NCI-H2171 (cell line): Measurements from ENCODE around the gene KLHDC3.

Experiments used
- DNase-seq: peaks from one replicate; lab custom pipeline; 2025; lab: John Stamatoyannopoulos, UW

Gene KLHDC3

DNA sequence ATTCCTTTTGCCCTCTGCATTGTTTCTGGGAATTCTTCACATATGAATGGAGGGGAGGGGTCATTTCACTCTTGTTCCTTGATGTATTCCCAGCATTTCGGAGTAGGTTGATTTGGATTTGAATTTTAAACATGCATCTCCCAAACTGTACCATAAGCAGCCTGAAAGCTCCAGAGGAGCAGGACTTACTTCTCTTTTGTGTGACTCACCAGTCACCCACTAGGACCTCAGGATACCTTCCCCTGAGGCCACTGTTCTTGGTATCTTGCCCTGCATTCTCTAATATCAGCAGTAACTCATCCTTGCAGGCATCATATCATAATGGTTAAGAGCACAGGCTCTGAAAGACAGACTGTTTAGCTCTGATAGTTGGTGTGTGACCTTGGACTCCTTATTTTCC lies 44.5 kb downstream of the KLHDC3 start:
- no peak for DNase-seq

DNA sequence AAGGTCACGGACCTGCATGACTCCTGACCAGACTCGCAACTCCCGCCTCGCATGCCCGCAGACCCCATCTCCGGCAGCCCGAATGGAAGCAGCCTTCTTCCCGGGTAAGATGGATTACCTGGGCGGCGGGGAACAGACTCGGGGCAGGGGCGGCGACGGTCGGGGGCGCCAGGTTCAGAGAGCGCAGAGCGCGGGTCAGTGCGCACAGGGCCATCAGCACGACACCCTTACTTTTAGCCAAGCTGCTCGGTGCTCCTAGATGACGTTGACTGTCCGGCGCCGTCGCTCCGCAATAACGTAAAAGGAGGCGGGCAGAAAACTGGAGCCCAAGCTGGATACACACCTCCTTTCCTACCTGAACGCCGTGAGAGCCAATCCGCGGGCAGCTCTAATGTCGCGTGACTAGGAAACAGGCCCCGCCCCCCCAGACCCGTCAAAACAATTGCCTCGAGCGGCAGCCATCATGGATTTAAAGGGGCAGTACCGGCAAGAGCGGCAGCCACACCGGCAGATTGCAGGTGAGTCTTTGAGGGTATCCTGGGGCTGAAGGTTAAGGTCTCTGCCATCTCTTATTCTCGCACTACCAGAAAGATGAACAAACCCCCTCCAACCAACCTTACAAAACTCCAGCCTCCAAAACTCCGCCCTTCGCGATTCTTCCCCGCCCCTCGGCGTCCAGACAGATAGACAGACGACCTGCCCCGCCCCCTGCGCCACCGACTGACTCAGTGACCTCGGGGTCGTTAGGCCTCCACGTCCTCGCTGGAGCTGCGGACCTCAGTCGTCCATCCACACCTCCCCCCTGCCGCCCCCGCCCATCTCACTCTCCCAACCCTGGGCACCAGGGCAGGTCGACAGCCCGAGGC lies 45.4 kb downstream of the KLHDC3 start, which contains the start of the genes KLC4 and MRPL2:
TSS of gene KLC4 (plus strand) at position 464 of the 866 bp plus-strand sequence. CDS start 1,705 bp downstream, outside the sequence.
TSS of gene MRPL2 (minus strand) at position 267 of the 866 bp plus-strand sequence. CDS start at position 214, 53 bp downstream.
- peak; percentile 98 for DNase-seq

DNA sequence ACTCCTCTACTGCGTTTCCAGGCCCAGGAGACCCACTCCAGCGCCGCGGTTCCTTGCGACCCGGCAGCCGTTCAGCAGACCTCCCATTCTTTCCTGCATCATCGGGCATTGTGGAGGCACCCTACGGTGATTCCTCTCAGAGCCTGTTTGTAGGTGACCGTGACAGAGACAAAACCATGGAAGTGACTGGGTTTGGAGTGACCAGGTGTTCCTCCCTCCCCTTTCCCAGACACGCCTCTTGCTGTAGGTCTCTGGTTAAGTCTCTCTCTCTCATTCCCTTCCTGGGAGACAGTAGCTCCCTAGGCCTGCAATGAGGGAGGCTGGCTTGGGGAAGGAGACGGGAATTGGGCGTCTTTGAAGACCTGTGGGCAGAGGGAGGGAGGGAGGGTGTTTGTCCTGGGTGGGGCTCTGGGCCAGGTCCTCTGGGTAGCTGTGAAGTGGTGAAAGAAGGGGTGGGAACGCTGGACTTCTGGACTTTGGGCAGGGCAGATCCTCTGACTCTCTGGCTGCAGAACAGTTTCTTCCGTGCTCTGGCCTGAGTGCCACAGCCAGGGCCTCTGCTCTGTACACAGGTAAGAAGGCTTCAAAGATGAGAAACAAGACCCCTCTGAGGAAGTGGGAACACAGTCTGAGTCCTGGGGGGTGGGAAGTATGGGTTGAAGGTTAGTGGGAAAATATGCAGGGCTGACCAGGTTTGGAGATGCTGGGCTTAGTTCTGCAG lies 46.1 kb downstream of the KLHDC3 start:
- DNase-seq, result no peak

DNA sequence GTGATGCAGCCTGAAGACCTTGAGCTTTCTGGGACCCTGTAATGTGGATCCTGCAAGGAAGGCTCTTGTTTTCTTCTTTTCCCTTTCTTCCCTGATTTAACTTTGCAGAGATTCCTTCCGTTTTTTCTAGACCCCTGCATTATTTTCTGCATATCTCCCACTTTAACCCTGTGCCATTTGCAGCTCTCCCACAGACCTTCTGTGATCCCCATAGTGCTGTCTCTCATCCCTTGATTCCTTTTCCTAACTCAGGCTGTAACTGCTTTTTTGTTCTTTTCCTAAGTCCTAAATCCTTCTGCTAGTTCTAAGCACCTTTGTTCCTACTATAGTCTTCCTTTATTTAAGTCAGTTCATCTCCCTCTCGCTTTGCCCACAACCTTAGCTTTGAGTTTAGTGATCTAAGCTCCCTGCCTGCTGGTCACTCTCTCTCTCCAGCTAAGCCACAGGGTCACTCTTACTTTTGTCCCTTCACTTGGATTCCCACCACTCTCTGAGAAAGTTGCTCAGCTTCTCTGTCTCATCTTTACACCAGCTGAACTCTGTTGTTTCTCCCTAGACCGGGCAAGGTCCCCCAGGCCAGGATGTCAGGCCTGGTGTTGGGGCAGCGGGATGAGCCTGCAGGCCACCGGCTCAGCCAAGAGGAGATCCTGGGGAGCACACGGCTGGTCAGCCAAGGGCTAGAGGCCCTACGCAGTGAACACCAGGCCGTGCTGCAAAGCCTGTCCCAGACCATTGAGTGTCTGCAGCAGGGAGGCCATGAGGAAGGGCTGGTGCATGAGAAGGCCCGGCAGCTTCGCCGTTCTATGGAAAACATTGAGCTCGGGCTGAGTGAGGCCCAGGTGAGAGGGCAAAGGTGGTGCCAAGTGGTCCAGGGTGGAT lies 46.9 kb downstream of the KLHDC3 start:
- DNase-seq, result no peak

DNA sequence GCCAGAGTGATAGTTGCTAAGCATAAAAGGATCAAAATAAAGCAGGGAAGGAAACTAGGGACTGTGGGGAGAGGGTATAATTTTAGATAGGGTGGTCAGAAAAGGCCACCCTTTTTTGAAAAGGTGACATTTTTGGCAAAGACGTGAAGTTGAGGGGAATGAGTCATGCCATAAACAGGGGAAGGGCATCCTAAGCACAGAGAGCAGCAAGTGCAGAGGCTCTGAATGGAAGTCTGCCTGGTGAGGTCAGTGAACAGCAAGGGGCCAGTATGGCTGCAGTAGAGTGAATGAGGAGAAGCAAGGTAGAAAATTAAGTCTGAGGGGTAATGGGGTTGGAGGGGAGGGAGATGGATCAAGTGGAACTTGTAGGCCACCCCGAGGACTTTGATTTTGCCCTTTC lies 47.8 kb downstream of the KLHDC3 start:
- no peak for DNase-seq

DNA sequence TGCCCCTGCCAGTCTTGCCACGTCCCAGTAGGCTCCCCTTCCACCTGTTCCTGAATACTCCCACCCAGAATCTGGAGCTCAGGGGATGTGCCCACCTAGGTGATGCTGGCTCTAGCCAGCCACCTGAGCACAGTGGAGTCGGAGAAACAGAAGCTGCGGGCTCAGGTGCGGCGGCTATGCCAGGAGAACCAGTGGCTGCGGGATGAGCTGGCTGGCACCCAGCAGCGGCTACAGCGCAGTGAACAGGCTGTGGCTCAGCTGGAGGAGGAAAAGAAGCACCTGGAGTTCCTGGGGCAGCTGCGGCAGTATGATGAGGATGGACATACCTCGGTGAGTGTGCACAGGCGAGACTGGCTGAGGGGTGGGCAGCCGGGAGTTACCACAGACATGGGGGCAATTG lies 48.8 kb downstream of the KLHDC3 start:
- DNase-seq, result no peak

DNA sequence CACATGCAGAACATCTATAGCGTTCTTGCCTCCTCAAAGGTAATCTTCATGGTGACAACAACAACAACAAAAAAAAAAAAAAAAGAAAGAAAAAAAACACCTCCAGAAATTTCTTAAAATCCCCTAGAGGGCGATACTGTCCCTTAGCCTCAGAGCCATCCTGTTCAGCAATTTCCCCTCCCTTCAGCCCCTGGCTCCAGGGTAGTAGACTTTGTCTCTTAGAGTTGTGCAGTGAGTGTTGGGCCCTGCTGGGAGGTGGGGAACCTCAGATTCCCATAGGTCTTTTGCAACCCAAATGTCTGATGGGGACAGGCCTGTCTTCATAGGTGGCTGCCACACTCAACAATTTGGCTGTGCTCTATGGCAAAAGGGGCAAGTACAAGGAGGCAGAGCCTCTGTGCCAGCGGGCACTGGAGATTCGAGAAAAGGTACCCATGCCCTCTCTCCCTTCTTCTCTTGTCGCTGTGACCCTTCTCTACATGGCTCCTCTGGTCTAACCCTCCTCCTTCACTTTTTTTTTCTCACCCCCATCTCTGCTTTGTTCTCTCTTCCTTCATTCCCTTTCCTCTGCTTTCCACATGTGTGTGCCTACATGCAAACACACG lies 56.1 kb downstream of the KLHDC3 start:
- DNase-seq, result no peak
